GM18867 (cell line): ENCODE results near the gene LUZP1.

Experiments
- ATAC-seq: cut with Tn5 transposase; IDR thresholded peaks from one replicate; pipeline ENCODE4 v1.9.1; 2021; ENCODE audit warnings: mild to moderate bottlenecking, moderate library complexity; ENCODE audit not compliant: unreplicated experiment

LUZP1 gene

DNA sequence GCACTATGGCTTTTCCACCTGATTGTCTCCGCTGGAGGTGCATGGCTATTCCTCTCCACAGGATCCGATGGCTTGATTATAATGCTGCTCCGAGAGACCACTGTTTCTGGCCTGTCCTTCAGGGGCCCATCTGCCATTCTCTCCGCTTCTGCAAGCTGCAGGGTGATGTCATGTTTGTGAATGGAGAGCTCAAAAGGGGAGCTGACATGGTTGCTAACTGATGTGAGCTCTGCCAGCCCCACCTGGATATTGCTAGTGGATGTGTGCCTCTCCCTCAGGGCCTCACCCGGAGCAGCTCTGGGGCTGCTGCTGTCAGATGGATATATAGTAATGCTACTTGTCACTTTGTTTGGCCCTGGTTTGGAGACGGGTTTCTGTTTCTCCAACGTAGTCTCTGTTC is 77.1 kb downstream of the LUZP1 start:
- no peak for ATAC-seq

DNA sequence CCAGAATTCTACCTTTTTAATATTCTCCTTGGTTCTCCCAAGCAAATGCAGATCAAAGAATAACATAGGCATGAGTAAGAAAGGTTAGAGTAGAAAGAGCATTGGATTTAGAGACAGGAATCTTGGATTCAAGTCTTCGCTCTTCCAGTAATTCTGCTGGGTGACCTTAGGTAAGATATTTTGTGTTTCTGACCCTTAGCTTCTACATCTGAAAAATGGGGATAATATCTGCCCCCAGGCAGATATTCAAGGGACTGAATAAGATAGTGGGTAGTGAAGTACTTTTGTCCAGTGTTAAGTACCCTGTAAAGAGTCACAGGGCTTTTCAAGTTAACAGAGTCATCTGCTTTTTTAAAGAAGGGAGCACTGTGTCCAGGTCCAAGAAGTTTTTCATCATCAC is 78.6 kb downstream of the LUZP1 start:
- no peak for ATAC-seq

- ATAC-seq = no peak
Measured at GRCh38 chr1:23088027-23088426, 80.6 kb downstream of the LUZP1 start.

- ATAC-seq = no peak
Measured at GRCh38 chr1:23085696-23086095, 83.0 kb downstream of the LUZP1 start.

- ATAC-seq = no peak
Measured at GRCh38 chr1:23084880-23085279, 83.8 kb downstream of the LUZP1 start.

DNA sequence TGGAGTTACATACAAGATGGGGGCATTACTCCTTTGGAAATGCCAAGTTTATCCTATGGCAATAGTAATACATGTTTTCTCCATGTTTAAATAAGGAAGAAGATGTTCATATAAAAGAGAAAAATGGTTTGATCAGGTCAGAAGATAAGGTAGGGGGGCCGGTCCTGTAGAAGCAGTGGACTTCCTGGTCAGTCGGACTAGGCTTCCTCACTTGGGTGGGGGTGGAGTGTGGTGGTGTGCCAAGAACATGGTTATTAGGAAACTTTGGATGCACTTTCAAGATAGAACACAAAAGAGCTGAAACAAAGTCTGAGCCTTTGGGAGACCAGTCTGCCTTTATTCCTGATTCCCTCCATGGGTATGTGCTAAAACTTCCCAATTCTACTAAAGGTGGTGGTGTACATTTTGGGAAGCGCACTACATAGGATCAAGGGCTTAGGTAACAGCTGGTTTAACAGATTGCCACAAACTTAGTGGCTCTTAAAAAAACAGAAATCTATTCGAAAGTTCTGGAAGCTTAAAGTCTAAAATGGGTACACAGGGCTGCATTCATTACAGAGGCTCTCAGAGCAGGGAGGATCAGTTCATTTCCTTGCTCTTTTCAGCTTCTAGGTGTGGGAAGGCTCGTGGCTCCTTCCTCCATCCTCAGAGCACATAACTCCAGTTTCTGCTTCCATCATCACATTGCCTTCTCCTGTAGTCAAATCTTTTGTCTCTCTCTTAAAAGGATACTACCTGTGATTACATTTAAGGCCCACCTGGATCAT is 84.8 kb downstream of the LUZP1 start:
- no peak for ATAC-seq

DNA sequence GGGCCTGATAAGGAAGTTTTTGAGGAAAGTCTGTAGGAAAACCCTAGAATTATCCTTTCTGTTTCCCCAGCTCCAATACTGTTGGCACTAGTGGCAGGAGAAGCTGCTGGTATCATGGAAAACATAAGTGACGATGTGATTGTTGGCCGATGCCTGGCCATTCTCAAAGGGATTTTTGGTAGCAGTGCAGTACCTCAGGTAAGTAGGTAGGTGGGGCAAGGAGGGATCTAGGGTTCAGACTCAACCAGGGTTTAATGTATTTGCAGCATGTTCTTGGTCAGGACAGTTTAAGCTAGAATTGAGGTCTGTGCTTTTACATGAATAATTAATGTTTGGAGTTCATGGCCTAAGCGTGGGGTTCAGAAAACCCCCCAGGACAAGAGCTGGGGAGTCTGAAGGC is 87.3 kb downstream of the LUZP1 start:
- ATAC-seq = no peak

- ATAC-seq = no peak
Measured at GRCh38 chr1:23080885-23081284, 87.8 kb downstream of the LUZP1 start.

GRCh38 chr1:23079025-23079424 is 89.6 kb downstream of the LUZP1 start:
- no peak for ATAC-seq

DNA sequence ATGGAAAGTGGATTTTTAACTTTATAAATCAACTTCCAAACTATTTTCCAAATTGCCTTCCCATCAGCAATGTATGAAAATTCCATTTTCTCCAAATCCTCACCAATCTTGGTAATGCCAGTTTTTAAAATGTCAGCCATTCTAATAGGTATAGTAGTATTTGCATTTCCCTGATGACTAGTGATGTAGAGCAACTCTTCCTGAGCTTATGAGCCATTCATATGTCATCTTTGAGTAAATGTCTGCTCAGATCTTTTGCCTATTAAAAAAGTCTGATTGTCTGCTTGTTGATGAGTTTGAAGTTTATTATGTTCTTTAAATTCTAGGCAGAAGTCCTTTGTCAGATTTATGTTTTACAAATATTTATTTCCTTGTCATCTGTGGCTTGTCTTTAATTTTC is 94.6 kb downstream of the LUZP1 start:
- no peak for ATAC-seq

DNA sequence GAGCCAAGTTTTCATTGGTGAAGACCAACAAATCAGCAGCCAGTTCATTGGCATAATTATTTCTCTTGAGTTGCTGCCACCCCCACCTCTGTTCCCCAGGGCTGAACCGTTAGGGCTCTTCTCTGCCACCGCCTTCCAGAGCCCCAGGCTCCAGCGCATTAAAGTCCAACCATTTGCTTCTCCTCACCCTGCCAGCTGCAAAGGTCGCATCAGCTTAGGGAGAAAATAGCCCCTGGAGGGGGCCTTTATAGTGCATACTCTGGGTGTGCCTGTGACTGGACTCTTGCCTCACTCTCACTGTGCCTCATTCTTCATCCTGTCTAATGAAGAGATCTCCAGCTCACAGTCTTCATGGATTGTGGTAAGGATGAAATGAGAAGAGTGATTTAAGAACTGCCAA is 99.0 kb downstream of the LUZP1 start:
- no peak for ATAC-seq

GRCh38 chr1:23069149-23069548 is 99.5 kb downstream of the LUZP1 start:
- ATAC-seq = no peak

- ATAC-seq = no peak
Measured at GRCh38 chr1:23066075-23066474, 102.6 kb downstream of the LUZP1 start.

GRCh38 chr1:23065385-23065784 is 103.3 kb downstream of the LUZP1 start:
- no peak for ATAC-seq

DNA sequence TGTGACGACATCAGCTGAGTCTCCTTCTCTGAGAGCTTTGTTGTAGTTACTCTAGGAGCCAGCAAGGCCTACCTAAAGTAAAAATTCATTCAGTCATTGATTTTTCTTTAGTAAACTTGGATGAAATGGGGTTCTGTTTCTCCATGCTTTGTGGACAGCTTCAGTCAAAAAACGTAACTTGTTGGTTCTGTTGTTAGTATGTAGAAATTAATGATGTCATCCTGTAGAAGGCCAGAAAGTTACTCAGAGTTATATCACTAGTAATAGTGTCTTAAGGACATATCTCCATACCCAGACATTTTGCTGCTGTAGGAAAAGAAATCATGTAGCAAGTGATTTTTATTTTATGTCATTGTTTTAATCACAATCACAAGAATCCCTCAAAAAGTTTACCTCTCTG is 106.4 kb downstream of the LUZP1 start:
- no peak for ATAC-seq

- ATAC-seq = no peak
Measured at GRCh38 chr1:23057301-23057700, 111.4 kb downstream of the LUZP1 start.

- no peak for ATAC-seq
Measured at GRCh38 chr1:23051290-23051909, 117.3 kb downstream of the LUZP1 start.

DNA sequence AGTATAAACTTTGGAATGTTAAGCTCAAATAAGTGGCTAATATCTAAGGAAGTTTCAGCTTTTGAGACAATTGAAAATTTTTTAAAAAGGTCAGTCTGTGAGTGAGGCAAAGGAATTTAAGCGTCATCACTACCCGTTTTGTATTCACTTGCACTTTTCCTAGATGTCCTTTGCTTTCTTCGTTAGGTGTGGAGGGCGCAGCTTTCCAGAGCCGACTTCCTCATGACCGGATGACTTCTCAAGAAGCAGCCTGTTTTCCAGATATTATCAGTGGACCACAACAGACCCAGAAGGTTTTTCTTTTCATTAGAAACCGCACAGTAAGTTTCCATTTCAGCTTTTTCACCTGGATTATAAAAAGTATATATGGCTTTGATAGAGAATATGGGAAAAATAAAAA is 118.5 kb downstream of the LUZP1 start:
- no peak for ATAC-seq

DNA sequence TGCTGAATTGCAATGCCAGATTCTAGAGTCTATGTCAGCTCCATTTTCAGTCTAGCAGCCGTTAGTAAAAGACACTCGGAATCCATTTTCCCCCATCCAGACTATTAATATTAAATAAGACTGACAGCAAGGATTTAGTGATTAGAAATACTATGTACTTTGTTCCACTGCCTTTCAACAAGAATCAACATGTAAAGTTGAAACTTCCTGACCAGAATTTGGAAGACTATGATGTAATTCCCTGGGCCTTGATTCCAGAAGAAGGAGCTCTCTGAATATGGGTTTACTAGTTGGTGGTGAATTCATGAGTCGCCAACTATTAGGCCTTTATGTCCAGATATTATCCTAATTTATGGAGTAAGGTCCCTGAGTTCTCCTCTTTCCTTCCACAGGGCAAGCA is 124.6 kb downstream of the LUZP1 start:
- no peak for ATAC-seq

- no peak for ATAC-seq
Measured at GRCh38 chr1:23040509-23040908, 128.1 kb downstream of the LUZP1 start.

GRCh38 chr1:23039308-23039826 is 129.3 kb downstream of the LUZP1 start:
- no peak for ATAC-seq

- ATAC-seq = no peak
Measured at GRCh38 chr1:23037081-23037740, 131.4 kb downstream of the LUZP1 start.
